HepG2 (cell line): ENCODE results near the gene MTX1. TPM values are rescaled to one million over a fixed set of nuclear protein-coding genes. Genes with fewer than 3 reads are reported as not detected.

ENCODE experiments used
- AGO2 ChIP-seq: fragments of 200-400 bp; formaldehyde crosslinking; optimal IDR thresholded peaks from 2 replicates; pipeline ENCODE3; 2017; ENCODE audit warnings: mild to moderate bottlenecking, low read depth, low read length, moderate library complexity
- ATF7 ChIP-seq, 2 experiments: fragments of 450-650 bp in 1 of 2; sonication (generic) in 1 of 2; formaldehyde crosslinking in 1 of 2; IDR thresholded peaks; 2 replicates each; pipeline versions ENCODE4 v1.4.0 to v1.6.1; 2016 to 2020; ENCODE audit warnings: antibody characterized with exemption in 1 of 2, mild to moderate bottlenecking in 1 of 2, missing genetic modification reagents in 1 of 2
- CCDC6 ChIP-seq: sonication (generic); formaldehyde crosslinking; IDR thresholded peaks from 2 replicates; pipeline ENCODE4 v1.8.1; 2022; ENCODE audit warnings: mild to moderate bottlenecking, missing genetic modification reagents, moderate library complexity
- DNMT1 ChIP-seq: sonication (generic); formaldehyde crosslinking; IDR thresholded peaks from 2 replicates; pipeline ENCODE4 v1.5.1; 2020; ENCODE audit warnings: mild to moderate bottlenecking, missing genetic modification reagents
- HHEX ChIP-seq: IDR thresholded peaks from 2 replicates; pipeline ENCODE4 v1.6.1; 2016; ENCODE audit warnings: control low read depth
- HINFP ChIP-seq: sonication (generic); formaldehyde crosslinking; IDR thresholded peaks from 2 replicates; pipeline ENCODE4 v1.4.0; 2020; ENCODE audit warnings: low read depth, mild to moderate bottlenecking, missing genetic modification reagents
- MED1 ChIP-seq: sonication (generic); formaldehyde crosslinking; IDR thresholded peaks from 2 replicates; pipeline ENCODE4 v1.4.0; 2020; ENCODE audit warnings: missing genetic modification reagents
- MIER2 ChIP-seq: IDR thresholded peaks from 2 replicates; pipeline ENCODE4 v1.6.1; 2016; ENCODE audit warnings: missing biosample characterization, missing genetic modification reagents
- MTA1 ChIP-seq: sonication (generic); formaldehyde crosslinking; IDR thresholded peaks from 2 replicates; pipeline ENCODE4 v1.4.0; 2020; ENCODE audit warnings: missing genetic modification reagents, mild to moderate bottlenecking, borderline replicate concordance
- RBM39 ChIP-seq: fragments of 200-400 bp; formaldehyde crosslinking; IDR thresholded peaks from one replicate; pipeline ENCODE4 v1.6.1; 2018; ENCODE audit warnings: antibody characterized with exemption, mild to moderate bottlenecking, low read depth, low read length; ENCODE audit not compliant: poor library complexity, severe bottlenecking
- SP2 ChIP-seq: sonication (generic); formaldehyde crosslinking; IDR thresholded peaks from 2 replicates; pipeline ENCODE4 v1.5.1; 2020; ENCODE audit warnings: mild to moderate bottlenecking, missing genetic modification reagents
- SRF ChIP-seq: IDR thresholded peaks from 2 replicates; pipeline ENCODE4 v1.6.1; 2011; ENCODE audit warnings: mild to moderate bottlenecking, low read depth, low read length, moderate library complexity
- WIZ ChIP-seq: sonication (generic); formaldehyde crosslinking; IDR thresholded peaks from 2 replicates; pipeline ENCODE4 v1.5.1; 2020; ENCODE audit warnings: mild to moderate bottlenecking, missing genetic modification reagents
- ZBTB37 ChIP-seq: sonication (generic); formaldehyde crosslinking; IDR thresholded peaks from 2 replicates; pipeline ENCODE4 v1.4.0; 2020; ENCODE audit warnings: mild to moderate bottlenecking, missing genetic modification reagents
- ZMAT5 ChIP-seq: sonication (generic); formaldehyde crosslinking; IDR thresholded peaks from 2 replicates; pipeline ENCODE4 v1.5.0; 2020; ENCODE audit warnings: mild to moderate bottlenecking, low read depth, missing genetic modification reagents, borderline replicate concordance
- ZNF230 ChIP-seq: sonication (generic); formaldehyde crosslinking; IDR thresholded peaks from 2 replicates; pipeline ENCODE4 v1.4.0; 2020; ENCODE audit warnings: mild to moderate bottlenecking, missing genetic modification reagents
- ZNF280D ChIP-seq: sonication (generic); formaldehyde crosslinking; IDR thresholded peaks from 2 replicates; pipeline ENCODE4 v1.5.1; 2020; ENCODE audit warnings: mild to moderate bottlenecking, missing genetic modification reagents
- ZNF549 ChIP-seq: sonication (generic); formaldehyde crosslinking; IDR thresholded peaks from 2 replicates; pipeline ENCODE4 v1.5.0; 2020; ENCODE audit warnings: missing genetic modification reagents
- ZNF691 ChIP-seq: sonication (generic); formaldehyde crosslinking; IDR thresholded peaks from 2 replicates; pipeline ENCODE4 v1.4.0; 2020; ENCODE audit warnings: missing genetic modification reagents, low read depth, mild to moderate bottlenecking, borderline replicate concordance
- ZNF720 ChIP-seq: sonication (generic); formaldehyde crosslinking; IDR thresholded peaks from 2 replicates; pipeline ENCODE4 v1.4.0; 2020; ENCODE audit warnings: missing genetic modification reagents
- polyA plus RNA-seq, 8 experiments: library from polyadenylated mRNA; depleted of rRNA in 3 of 8; stranded (reverse) in 7 of 8; unstranded in 1 of 8; fragments of >200 nt; fragmentation: Illumina TruSeq in 4 of 8; extraction: Trizol in 4 of 8; gene quantifications; 2 replicates each; pipeline versions ENCODE4 v1.2.1 to v1.2.3, GENCODE V29; 2011 to 2016; ENCODE audit warnings: low read depth in 4 of 8, missing spikeins in 1 of 8, mixed read lengths in 1 of 8; ENCODE audit not compliant: insufficient read depth in 1 of 8
- total RNA-seq, 5 experiments: library from RNA; depleted of rRNA; stranded (reverse); fragments of >200 nt; fragmentation: Illumina TruSeq; extraction: Trizol; gene quantifications; 2 replicates each; pipeline ENCODE4 v1.2.3, GENCODE V29; 2016; ENCODE audit warnings: low read depth in 1 of 5

MTX1 gene
- total and polyA plus RNA-seq, 2 of the 13 experiments (the other 11 are each of a cell fraction or from before 2014, with no cell fraction given): 64.5 to 72.6 TPM

GRCh38 chr1:155227261-155228095 is 19.0 kb downstream of the MTX1 start (continued):
- no peak for TF ChIP-seq ZNF280D (CRISPR knock-in tag)
- no peak for TF ChIP-seq ATF7 (IDR thresholded peaks at IDR 0.05)
- no peak for TF ChIP-seq ATF7 (CRISPR knock-in tag; IDR thresholded peaks at IDR 0.05)
- TF ChIP-seq RBM39: no peak
- no peak for TF ChIP-seq AGO2
- no peak; the same call in 1 of the 2 replicates for TF ChIP-seq ZNF230 (CRISPR knock-in tag)
- TF ChIP-seq ZNF691 (CRISPR knock-in tag): no peak
- no peak for TF ChIP-seq WIZ (CRISPR knock-in tag)
- no peak; the same call in 1 of the 2 replicates for TF ChIP-seq CCDC6
- TF ChIP-seq SP2 (CRISPR knock-in tag): peak; percentile 93
- no peak for TF ChIP-seq SRF
- TF ChIP-seq MTA1 (CRISPR knock-in tag): no peak; the same call in 1 of the 2 replicates
- TF ChIP-seq HHEX (CRISPR knock-in tag): no peak
- TF ChIP-seq DNMT1 (CRISPR knock-in tag): 0 out of 2 replicates have a peak, but pooled peaks have one; percentile 18
- no peak for TF ChIP-seq MIER2
- no peak for TF ChIP-seq ZNF549 (CRISPR knock-in tag)
- TF ChIP-seq ZNF720 (CRISPR knock-in tag): no peak
- no peak for TF ChIP-seq ZBTB37 (CRISPR knock-in tag)
- TF ChIP-seq ZMAT5 (CRISPR knock-in tag): no peak
- TF ChIP-seq MED1 (CRISPR knock-in tag): 0 out of 2 replicates have a peak, but pooled peaks have one; percentile 37
- no peak for TF ChIP-seq HINFP (CRISPR knock-in tag)
